Activated CD8-positive, alpha-beta T cell treated with anti-CD3 and anti-CD28 coated beads, Interleukin-2, amount 10 ng/mL, durations not matched to agents 7 days and 5 days (primary cell): ENCODE data around the gene UQCRC1. TPM values are rescaled to one million over a fixed set of nuclear protein-coding genes. Genes with fewer than 3 reads are reported as not detected.

Experiments used
- ATAC-seq: fragments of 150-1000 bp; cut with Tn5 transposase; one replicate; pipeline ENCODE4 v1.10.0; 2021; ENCODE audit warnings: moderate library complexity
- CTCF ChIA-PET: fragments of 350-600 bp; sonication (Branson Sonifier 250); formaldehyde crosslinking; loops from one replicate; lab custom pipeline; 2021; ENCODE audit warnings: antibody characterized with exemption; lab: Charles Lee
- POLR2A ChIA-PET: fragments of 350-600 bp; sonication (Branson Sonifier 250); formaldehyde crosslinking; loops from one replicate; lab custom pipeline; 2021; ENCODE audit warnings: antibody characterized with exemption; lab: Charles Lee
- DNase-seq: peaks from one replicate; pipeline ENCODE4 v3.0.0-alpha.2; 2020
- H3K27ac Mint-ChIP-seq: one replicate; pipeline ENCODE4 v1.8.0; 2021; ENCODE audit warnings: mild to moderate bottlenecking, mixed read lengths
- H3K27me3 Mint-ChIP-seq: one replicate; pipeline ENCODE4 v1.8.0; 2021; ENCODE audit warnings: low read depth, mixed read lengths
- H3K36me3 Mint-ChIP-seq: one replicate; pipeline ENCODE4 v1.8.0; 2021; ENCODE audit warnings: low read depth, mixed read lengths
- H3K4me1 Mint-ChIP-seq: one replicate; pipeline ENCODE4 v1.8.0; 2021; ENCODE audit warnings: low read depth, mixed read lengths
- H3K4me3 Mint-ChIP-seq: one replicate; pipeline ENCODE4 v1.8.0; 2021; ENCODE audit warnings: mild to moderate bottlenecking, mixed read lengths
- H3K9me3 Mint-ChIP-seq: one replicate; pipeline ENCODE4 v1.8.0; 2022; ENCODE audit warnings: mixed read lengths; ENCODE audit not compliant: insufficient read depth
- total RNA-seq, 2 experiments: library from RNA; stranded (reverse); gene quantifications; one replicate each; pipeline ENCODE4 v1.2.3, GENCODE V29; 2021

Gene UQCRC1
- total RNA-seq, 2 experiments from 2014 or later: 196 to 202 TPM

DNA sequence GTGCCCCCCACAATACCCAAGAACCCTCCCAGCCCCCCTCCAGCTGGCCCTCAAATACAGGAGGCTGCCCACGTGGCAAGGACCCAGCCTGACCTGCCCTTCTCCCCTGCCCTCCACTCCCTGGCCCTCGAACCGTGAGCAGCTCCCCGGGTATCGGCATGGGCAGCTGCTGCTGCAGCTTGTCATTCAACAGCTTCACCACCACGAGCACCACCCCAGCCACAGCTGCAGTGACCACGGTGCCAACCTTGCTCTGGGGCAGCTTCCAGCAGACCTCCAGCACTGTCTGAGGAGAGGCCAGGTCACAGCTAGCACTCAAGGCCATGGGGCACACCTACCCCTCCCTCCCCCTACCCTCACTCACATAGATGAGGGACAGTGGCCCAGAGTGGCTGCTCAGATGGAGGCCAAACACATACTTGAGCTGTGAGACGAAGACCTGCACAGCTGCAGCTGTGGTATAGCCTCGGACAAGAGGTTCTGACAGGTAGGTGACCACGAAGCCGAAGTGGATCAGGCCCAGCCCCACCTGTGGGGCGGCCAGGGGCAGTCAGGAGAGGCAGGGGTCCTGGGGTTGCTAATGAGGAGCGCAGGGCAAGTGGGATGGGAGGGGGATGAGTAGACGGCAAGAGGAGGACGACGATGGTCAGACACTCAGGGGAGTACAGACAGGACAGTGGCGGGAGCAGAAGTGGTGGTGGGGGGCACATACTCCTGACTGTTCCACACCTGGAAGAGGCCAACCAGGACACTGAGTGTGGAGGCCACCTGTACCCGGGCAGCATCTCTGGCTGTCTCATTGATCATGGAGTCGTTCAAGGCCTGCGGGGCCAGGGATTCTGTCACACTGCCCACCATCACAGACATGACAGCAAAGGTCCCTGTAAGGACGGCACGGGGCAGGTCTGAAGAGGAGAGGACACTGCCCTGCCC, 22.3 kb upstream of the UQCRC1 start:
- Mint-ChIP-seq H3K9me3 (no peaks in the 10 kb centered on the region), H3K27me3 (no peaks in the 10 kb centered on the region), H3K4me1 (peaks cover 26% of the 10 kb centered on the region), H3K36me3 (peaks cover 32% of the 10 kb centered on the region), H3K27ac (no peak overlapping the region), H3K4me3 (no peak overlapping the region)
- ChIA-PET POLR2A (interaction anchor here (0.6 kb wide), 1 partner anchor 71 kb away, joined by 3 read pairs; no protein-coding TSS in a partner anchor), CTCF (no interaction called here)
- DNase-seq (no peak), ATAC-seq (no peak)

DNA sequence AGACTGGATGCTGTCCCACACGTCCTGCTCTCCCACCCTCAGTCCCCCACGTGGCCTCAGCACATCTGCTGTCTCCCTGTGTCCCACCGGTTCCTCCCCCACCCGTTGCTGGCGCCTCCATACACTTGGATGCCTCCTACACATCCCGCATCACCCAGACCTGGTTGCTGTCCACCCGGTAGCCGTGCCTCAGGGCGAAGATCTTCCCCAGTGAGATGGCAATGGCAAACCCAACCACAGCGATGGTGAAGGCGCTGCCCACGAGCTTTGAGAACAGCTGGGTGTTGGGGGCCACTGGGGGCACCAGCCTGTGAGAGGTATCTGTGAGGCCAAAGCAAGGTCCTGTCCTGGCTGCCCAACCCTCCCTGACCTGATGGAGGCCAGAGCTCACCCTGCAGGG, 21.4 kb upstream of the UQCRC1 start:
- CTCF ChIA-PET: no interaction called here
- ATAC-seq: no peak
- Mint-ChIP-seq H3K4me1 (peaks cover 16% of the 10 kb centered on the region), H3K4me3 (no peak overlapping the region), H3K36me3 (peaks cover 38% of the 10 kb centered on the region), H3K9me3 (no peaks in the 10 kb centered on the region), H3K27ac (no peak overlapping the region), H3K27me3 (no peaks in the 10 kb centered on the region)
- DNase-seq: no peak
- POLR2A ChIA-PET: no interaction called here

DNA sequence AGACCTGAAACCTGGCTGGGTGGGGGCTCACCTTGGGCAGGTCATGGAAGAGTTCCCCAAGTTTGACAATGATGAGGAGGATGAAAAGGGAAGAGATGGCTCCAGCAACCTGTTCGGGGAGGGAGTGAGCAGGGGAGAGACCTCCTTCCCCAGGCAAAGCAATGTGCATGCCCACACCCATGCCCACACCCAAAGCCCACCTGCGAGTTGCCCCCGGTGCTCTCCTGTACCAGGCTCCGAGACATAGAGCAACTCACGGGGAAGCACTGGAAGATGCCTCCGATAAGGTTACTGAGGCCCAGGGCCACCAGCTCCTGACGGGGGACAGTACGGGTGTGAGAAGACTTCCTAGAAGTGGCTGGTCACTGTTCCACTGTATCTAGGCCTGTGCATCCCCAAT, 21.0 kb upstream of the UQCRC1 start:
- ChIA-PET POLR2A (no interaction called here), CTCF (no interaction called here)
- Mint-ChIP-seq H3K4me3 (no peak overlapping the region), H3K4me1 (peaks cover 14% of the 10 kb centered on the region), H3K36me3 (peaks cover 38% of the 10 kb centered on the region), H3K27ac (no peak overlapping the region), H3K9me3 (no peaks in the 10 kb centered on the region), H3K27me3 (no peaks in the 10 kb centered on the region)
- ATAC-seq: no peak
- no peak for DNase-seq

DNA sequence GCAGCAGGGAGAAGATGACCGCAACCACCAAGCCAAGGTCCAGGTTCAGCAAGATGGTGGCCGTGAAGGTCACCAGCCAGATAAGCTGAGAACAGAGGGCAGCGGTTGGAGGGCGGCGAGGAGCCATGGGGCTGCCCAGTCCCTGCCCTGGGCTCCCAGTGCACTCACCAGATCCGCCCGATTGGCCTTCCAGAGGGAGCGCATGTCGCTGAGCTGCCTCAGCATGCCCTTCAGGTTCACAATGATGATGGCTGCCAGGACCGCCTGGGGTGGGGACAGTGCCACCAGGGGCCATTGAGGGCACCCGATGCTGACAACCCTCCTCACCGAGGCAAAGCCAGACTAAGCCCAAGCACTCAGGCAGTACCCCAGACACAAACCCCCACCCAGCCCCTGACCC, 20.4 kb upstream of the UQCRC1 start:
- no peak overlapping the region for H3K27ac Mint-ChIP-seq
- ATAC-seq: no peak

DNA sequence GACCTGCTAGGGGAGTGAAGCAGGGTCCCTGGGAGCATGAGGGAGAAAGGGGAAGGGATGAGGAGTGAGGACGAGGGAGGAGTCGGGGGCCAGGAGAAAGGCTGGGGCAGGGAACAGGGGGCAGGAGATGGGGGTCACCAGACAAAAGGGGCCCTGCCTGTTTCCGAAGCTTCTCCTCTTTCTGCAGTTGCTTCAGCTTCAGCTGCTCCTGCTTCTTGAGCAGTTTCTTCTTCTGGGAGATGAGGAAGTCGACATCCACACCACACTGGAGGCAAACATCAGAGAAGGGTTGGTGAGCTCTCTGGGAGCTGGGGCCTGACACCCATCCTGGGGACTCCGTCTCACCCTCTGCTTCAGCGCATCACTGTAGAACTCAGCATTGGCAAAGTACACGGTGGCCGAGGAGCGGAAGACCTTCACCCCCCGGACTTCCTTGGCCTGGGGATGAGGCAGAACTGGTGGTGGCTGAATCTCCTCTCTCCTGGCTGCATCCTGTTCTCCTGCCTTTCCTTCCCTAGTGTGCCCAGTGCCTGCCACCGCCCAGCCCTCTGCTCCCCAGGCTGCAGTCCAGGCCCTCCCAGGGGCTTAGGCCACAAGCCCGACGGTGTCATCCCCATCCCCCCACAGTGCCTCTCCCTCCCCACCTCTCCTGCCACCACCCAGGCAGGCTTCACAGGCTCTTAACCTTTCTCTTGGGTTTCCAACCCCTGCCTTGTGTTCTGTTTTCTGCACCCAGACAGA, 19.0 kb upstream of the UQCRC1 start:
- Mint-ChIP-seq H3K27ac (no peak overlapping the region), H3K9me3 (no peaks in the 10 kb centered on the region), H3K27me3 (no peaks in the 10 kb centered on the region), H3K4me3 (no peak overlapping the region), H3K4me1 (peaks cover 13% of the 10 kb centered on the region), H3K36me3 (peaks cover 47% of the 10 kb centered on the region)
- DNase-seq (no peak), ATAC-seq (no peak)
- CTCF ChIA-PET: no interaction called here
- POLR2A ChIA-PET: no interaction called here

More for the DNA sequence above, 20.4 kb upstream of the UQCRC1 start:
- ChIA-PET CTCF (no interaction called here), POLR2A (interaction anchor here (0.8 kb wide), 1 partner anchor 9 kb away, joined by 6 read pairs; the partner anchor contains the start of gene TMEM89)
- Mint-ChIP-seq H3K4me3 (no peak overlapping the region), H3K4me1 (peaks cover 15% of the 10 kb centered on the region), H3K9me3 (no peaks in the 10 kb centered on the region), H3K27me3 (no peaks in the 10 kb centered on the region), H3K36me3 (peaks cover 38% of the 10 kb centered on the region)
- no peak for DNase-seq

DNA sequence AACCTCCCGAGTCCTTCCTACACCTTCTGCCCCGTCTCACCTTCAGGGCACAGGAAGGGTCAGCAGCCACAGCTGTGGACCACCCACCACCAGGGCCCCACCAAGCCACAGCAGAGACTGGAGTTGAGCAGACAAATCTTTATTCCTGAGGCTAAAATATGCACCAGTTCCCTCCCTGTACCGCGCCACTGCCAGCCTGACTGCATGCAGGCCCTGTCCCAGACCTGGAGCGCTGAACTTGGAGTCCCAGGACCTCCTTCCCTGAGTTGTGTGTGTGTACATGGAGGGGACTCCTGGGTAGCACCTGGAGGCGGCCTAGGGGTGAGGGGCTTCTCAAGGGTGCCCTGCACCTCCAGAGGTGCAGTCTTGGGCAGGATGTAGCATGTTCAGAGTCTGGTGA, 16.2 kb upstream of the UQCRC1 start:
- peaks cover 13% of the 10 kb centered on the region for H3K4me1 Mint-ChIP-seq
- ChIA-PET CTCF (interaction anchor here (4.2 kb wide), 1 partner anchor 9 kb away, joined by 42 read pairs; the partner anchor contains the start of gene SLC26A6), POLR2A (no interaction called here)
- DNase-seq (no peak), ATAC-seq (no peak)
- no peaks in the 10 kb centered on the region for H3K9me3 Mint-ChIP-seq
- H3K27ac Mint-ChIP-seq: no peak overlapping the region
- H3K36me3 Mint-ChIP-seq: peaks cover 36% of the 10 kb centered on the region
- no peak overlapping the region for H3K4me3 Mint-ChIP-seq
- H3K27me3 Mint-ChIP-seq: no peaks in the 10 kb centered on the region

DNA sequence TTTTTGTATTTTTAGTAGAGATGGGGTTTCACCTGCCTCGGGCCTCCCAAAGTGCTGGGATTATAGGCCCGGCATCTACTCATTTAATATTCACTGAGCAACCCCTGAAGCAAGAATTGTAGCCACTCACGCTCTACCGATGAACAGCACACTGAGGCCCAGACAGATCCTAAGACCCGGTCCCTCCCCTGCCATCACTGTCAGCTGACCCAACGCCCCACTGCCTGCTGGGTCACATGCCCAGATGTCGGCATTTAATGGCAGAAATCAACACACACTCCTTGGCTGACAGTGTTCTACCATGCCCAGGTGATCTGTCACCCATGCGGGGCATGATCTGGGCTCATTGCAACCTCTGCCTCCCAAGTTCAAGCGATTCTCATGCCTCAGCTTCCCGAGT, 15.3 kb upstream of the UQCRC1 start:
- Mint-ChIP-seq H3K27ac (no peak overlapping the region), H3K4me1 (peaks cover 13% of the 10 kb centered on the region), H3K27me3 (no peaks in the 10 kb centered on the region), H3K4me3 (no peak overlapping the region), H3K9me3 (no peaks in the 10 kb centered on the region), H3K36me3 (peaks cover 33% of the 10 kb centered on the region)
- ATAC-seq: no peak
- ChIA-PET POLR2A (no interaction called here), CTCF (interaction anchor here (1.1 to 4.2 kb wide), 3 partner anchors 10 to 273 kb away, joined by 3 to 42 read pairs (median 5); partner anchors contain the start of gene SLC26A6)
- no peak for DNase-seq

DNA sequence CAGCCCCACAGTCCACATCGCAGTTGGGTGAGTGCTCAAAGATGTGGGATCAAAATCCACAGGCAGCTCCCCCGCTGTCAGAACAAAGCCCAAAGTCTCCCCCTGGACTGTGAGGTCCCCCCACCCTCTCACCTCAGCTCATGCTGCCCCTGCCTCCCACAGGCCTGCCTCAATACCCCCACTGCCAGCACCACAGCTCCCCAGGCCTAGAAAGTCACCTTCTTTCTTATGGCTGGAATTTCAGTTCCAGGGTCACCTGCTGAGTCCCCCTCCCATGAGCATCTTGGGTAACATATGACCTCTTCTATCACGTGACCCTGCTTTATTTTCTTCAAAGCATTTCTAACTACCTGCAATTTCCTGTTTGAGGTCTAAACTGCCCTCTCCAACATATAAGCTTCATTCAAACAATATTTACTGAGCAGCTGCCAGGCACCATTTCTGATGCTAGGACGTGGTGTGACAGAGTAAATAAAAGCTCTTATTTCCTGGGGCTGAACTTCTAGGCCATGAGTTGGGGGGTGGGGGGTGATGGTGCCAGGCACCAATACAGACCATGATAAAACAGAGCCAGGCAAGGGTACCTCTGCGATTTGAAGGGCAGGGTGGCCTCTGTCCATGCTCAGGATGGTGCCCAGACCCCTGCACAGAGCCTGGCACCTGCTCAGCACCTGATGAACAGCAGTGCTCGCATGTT, 14.6 kb upstream of the UQCRC1 start:
- ChIA-PET POLR2A (interaction anchor here (0.6 kb wide), 2 partner anchors 92 to 293 kb away, joined by 3 read pairs; no protein-coding TSS in a partner anchor), CTCF (interaction anchor here (1.1 to 4.2 kb wide), 4 partner anchors 11 to 272 kb away, joined by 3 to 42 read pairs (median 4); partner anchors contain the start of genes NCKIPSD and SLC26A6)
- no peaks in the 10 kb centered on the region for H3K27me3 Mint-ChIP-seq
- DNase-seq (no peak), ATAC-seq (no peak)
- H3K27ac Mint-ChIP-seq: peak overlapping the region; percentile 47
- no peaks in the 10 kb centered on the region for H3K9me3 Mint-ChIP-seq
- peaks cover 26% of the 10 kb centered on the region for H3K36me3 Mint-ChIP-seq
- H3K4me1 Mint-ChIP-seq: peaks cover 13% of the 10 kb centered on the region
- H3K4me3 Mint-ChIP-seq: no peak overlapping the region

DNA sequence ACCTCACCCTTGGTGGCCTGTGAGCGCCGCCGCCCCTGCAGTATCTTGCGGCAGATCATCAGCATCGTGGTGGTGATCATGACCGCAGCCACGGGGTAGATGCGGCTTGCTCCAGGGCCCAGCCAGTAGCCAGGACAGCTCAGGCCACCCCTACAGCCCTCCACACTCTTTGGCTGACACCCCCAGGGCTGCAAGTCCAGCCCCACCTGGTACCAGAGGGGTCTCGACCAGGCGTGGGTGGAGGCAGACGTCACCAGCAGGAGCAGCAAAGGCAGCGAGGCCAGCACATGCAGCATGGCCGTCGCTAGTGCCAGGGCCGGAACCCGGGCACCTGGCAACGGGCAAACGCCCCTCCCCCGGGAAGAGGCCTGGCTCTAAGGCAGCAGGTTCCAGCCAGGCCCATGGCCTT, 12.0 kb upstream of the UQCRC1 start, which contains the start of gene TMEM89:
Gene TMEM89 (minus strand): TSS at position 309 of the 409 bp plus-strand sequence. CDS start 13 bp downstream, at position 296.
- POLR2A ChIA-PET: interaction anchor here (0.7 kb wide), 1 partner anchor 8 kb away, joined by 6 read pairs; no protein-coding TSS in a partner anchor
- ATAC-seq: no peak
- CTCF ChIA-PET: no interaction called here
- H3K27ac Mint-ChIP-seq: no peak within 1 kb of the TSS
- no peak within 1 kb of the TSS for H3K4me3 Mint-ChIP-seq
- peaks cover 21% of the 10 kb centered on the region for H3K36me3 Mint-ChIP-seq
- no peak for DNase-seq
- peaks cover 8% of the 10 kb centered on the region for H3K9me3 Mint-ChIP-seq
- no peaks in the 10 kb centered on the region for H3K27me3 Mint-ChIP-seq
- H3K4me1 Mint-ChIP-seq: peaks cover 13% of the 10 kb centered on the region

DNA sequence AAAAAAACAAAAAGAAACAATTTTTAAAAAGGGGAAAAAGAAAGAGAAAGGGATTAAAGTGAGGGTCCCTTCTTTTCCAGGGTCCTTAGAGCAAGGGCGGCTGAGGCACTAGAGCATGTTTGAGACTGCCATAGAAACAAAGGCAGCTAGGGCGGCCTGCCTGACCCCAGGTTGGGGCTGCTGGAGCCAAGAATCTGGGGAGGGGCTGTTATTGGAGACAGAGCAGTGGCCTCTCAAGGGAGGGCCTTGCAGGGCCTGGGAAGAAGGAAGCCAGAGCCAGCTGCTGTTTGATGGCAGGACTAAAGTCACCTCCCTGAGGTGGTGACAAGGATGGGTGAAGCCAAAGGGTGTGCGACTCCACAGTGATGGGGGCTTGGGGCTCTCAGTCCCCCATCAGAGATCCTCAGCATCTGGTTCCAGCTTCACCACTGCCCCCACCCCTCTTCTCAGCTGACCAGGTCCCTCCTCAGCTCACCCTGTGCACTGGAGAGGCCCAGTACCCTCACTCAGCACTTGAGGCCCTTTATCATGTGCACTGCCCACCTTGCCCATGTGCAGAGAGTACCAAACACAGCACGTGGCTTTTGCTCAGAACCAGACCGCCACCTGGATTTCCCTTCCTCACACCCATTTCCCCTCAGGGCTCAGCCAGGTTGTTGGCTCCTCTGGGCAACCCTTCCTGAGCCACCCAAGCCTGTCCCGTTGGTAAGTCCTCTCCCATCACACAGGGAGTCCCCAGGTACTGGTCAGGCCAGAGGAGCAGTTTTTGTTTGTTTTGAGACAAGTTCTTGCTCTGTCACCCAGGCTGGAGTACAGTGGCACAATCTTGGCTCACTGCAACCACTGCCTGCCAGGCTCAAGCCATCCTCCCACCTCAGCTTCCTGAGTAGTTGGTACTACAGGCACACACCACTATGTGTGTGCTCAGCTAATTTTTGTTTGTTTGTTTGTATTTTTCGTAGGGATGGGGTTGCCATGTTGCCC, 10.4 kb upstream of the UQCRC1 start:
- H3K27me3 Mint-ChIP-seq: no peaks in the 10 kb centered on the region
- no peak for DNase-seq
- no peak overlapping the region for H3K27ac Mint-ChIP-seq
- ChIA-PET POLR2A (interaction anchor here (0.6 to 0.7 kb wide), 2 partner anchors 10 to 16 kb away, joined by 3 read pairs; partner anchors contain the start of gene UQCRC1), CTCF (no interaction called here)
- peaks cover 12% of the 10 kb centered on the region for H3K9me3 Mint-ChIP-seq
- H3K36me3 Mint-ChIP-seq: peaks cover 18% of the 10 kb centered on the region
- ATAC-seq: no peak
- peaks cover 10% of the 10 kb centered on the region for H3K4me1 Mint-ChIP-seq
- no peak overlapping the region for H3K4me3 Mint-ChIP-seq
